Activated CD8-positive, alpha-beta T cell treated with anti-CD3 and anti-CD28 coated beads for 36 hours (primary cell): ENCODE results near the gene COL6A3. TPM values are rescaled to one million over a fixed set of nuclear protein-coding genes. Genes with fewer than 3 reads are reported as not detected.
"Not testable (repeated sequence)": the region's sequence is repeated elsewhere in the genome, so short reads cannot be mapped to it uniquely, and the experiment has no call there.

Source experiments
- ATAC-seq: fragments of 200-7000 bp; cut with Tn5 transposase; one replicate; pipeline ENCODE4 v1.10.0; 2021; ENCODE audit warnings: mild to moderate bottlenecking, moderate library complexity
- CTCF ChIA-PET: fragments of 350-600 bp; sonication (Branson Sonifier 250); formaldehyde crosslinking; loops from one replicate; lab custom pipeline; 2021; ENCODE audit warnings: antibody characterized with exemption; lab: Charles Lee
- POLR2A ChIA-PET: fragments of 350-600 bp; sonication (Branson Sonifier 250); formaldehyde crosslinking; loops from one replicate; lab custom pipeline; 2021; ENCODE audit warnings: antibody characterized with exemption; lab: Charles Lee
- DNase-seq: peaks from one replicate; pipeline ENCODE4 v3.0.0-alpha.2; 2020
- H3K27ac Mint-ChIP-seq: one replicate; pipeline ENCODE4 v1.8.0; 2021; ENCODE audit warnings: mild to moderate bottlenecking, mixed read lengths
- H3K27me3 Mint-ChIP-seq: one replicate; pipeline ENCODE4 v1.8.0; 2021; ENCODE audit warnings: mixed read lengths
- H3K36me3 Mint-ChIP-seq: one replicate; pipeline ENCODE4 v1.8.0; 2021; ENCODE audit warnings: low read depth, mixed read lengths
- H3K4me1 Mint-ChIP-seq: one replicate; pipeline ENCODE4 v1.8.0; 2021; ENCODE audit warnings: low read depth, mixed read lengths
- H3K4me3 Mint-ChIP-seq: one replicate; pipeline ENCODE4 v1.8.0; 2021; ENCODE audit warnings: mild to moderate bottlenecking, moderate library complexity, mixed read lengths
- H3K9me3 Mint-ChIP-seq: one replicate; pipeline ENCODE4 v1.8.0; 2021; ENCODE audit warnings: mixed read lengths
- CTCF ChIP-seq: fragments of 200-600 bp; IDR thresholded peaks from one replicate; pipeline ENCODE4 v1.8.0; 2022; ENCODE audit warnings: antibody characterized with exemption, mild to moderate bottlenecking
- intact Hi-C: fragments of 100-400 bp; cut with micrococcal nuclease; formaldehyde crosslinking; loops from one replicate; pipeline ENCODE4 v1.10.0; 2022
- total RNA-seq, 2 experiments: library from RNA; stranded (reverse); gene quantifications; one replicate each; pipeline ENCODE4 v1.2.3, GENCODE V29; 2021

The COL6A3 gene
- total RNA-seq, 2 experiments from 2014 or later = 4.0 to 4.1 TPM

GRCh38 chr2:237359894-237360780 is 53.8 kb downstream of the COL6A3 start:
- Mint-ChIP-seq H3K27me3 (no peaks in the 10 kb centered on the region), H3K27ac (no peak overlapping the region), H3K4me3 (no peak overlapping the region), H3K4me1 (no peaks in the 10 kb centered on the region), H3K9me3 (no peaks in the 10 kb centered on the region), H3K36me3 (no peaks in the 10 kb centered on the region)
- intact Hi-C loops = no loop called here
- ATAC-seq = no peak
- CTCF ChIA-PET = no interaction called here
- DNase-seq = no peak
- POLR2A ChIA-PET = no interaction called here
- TF ChIP-seq CTCF = no peak

- CTCF ChIA-PET = no interaction called here
- POLR2A ChIA-PET = no interaction called here
- no peaks in the 10 kb centered on the region for H3K9me3 Mint-ChIP-seq
- H3K4me1 Mint-ChIP-seq = no peaks in the 10 kb centered on the region
- H3K27me3 Mint-ChIP-seq = no peaks in the 10 kb centered on the region
- no peak for DNase-seq
- intact Hi-C loops = no loop called here
- no peaks in the 10 kb centered on the region for H3K36me3 Mint-ChIP-seq
- H3K4me3 Mint-ChIP-seq = no peak overlapping the region
- no peak overlapping the region for H3K27ac Mint-ChIP-seq
- no peak for ATAC-seq
- no peak for TF ChIP-seq CTCF
These were observed 54.5 kb downstream of the COL6A3 start for GRCh38 chr2:237359518-237359840.

- no peaks in the 10 kb centered on the region for H3K27me3 Mint-ChIP-seq
- no peak overlapping the region for H3K4me3 Mint-ChIP-seq
- no peak for ATAC-seq
- no peak for DNase-seq
- no peak overlapping the region for H3K27ac Mint-ChIP-seq
- CTCF ChIA-PET = no interaction called here
- no peaks in the 10 kb centered on the region for H3K36me3 Mint-ChIP-seq
- intact Hi-C loops = no loop called here
- TF ChIP-seq CTCF = no peak
- no peaks in the 10 kb centered on the region for H3K4me1 Mint-ChIP-seq
- H3K9me3 Mint-ChIP-seq = no peaks in the 10 kb centered on the region
- POLR2A ChIA-PET = no interaction called here
These were observed 55.0 kb downstream of the COL6A3 start for GRCh38 chr2:237358721-237359517.

GRCh38 chr2:237355701-237356100 is 58.3 kb downstream of the COL6A3 start:
- H3K4me1 Mint-ChIP-seq = no peaks in the 10 kb centered on the region
- ATAC-seq = no peak
- no peak for DNase-seq
- no peaks in the 10 kb centered on the region for H3K9me3 Mint-ChIP-seq
- no peak overlapping the region for H3K27ac Mint-ChIP-seq
- no peak for TF ChIP-seq CTCF
- H3K27me3 Mint-ChIP-seq = no peaks in the 10 kb centered on the region
- ChIA-PET CTCF (no interaction called here), POLR2A (no interaction called here)
- intact Hi-C loops = no loop called here
- no peaks in the 10 kb centered on the region for H3K36me3 Mint-ChIP-seq
- no peak overlapping the region for H3K4me3 Mint-ChIP-seq

GRCh38 chr2:237354892-237355291 is 59.1 kb downstream of the COL6A3 start:
- DNase-seq (no peak), ATAC-seq (no peak)
- no peak for TF ChIP-seq CTCF
- ChIA-PET CTCF (no interaction called here), POLR2A (no interaction called here)
- H3K36me3 Mint-ChIP-seq = no peaks in the 10 kb centered on the region
- no peaks in the 10 kb centered on the region for H3K9me3 Mint-ChIP-seq
- no peak overlapping the region for H3K4me3 Mint-ChIP-seq
- H3K4me1 Mint-ChIP-seq = no peaks in the 10 kb centered on the region
- intact Hi-C loops = no loop called here
- H3K27me3 Mint-ChIP-seq = no peaks in the 10 kb centered on the region
- no peak overlapping the region for H3K27ac Mint-ChIP-seq

GRCh38 chr2:237354172-237354571 is 59.8 kb downstream of the COL6A3 start:
- ATAC-seq, H3K27me3 Mint-ChIP-seq, H3K4me3 Mint-ChIP-seq, H3K4me1 Mint-ChIP-seq, H3K27ac Mint-ChIP-seq, intact Hi-C loops, H3K36me3 Mint-ChIP-seq, POLR2A ChIA-PET, H3K9me3 Mint-ChIP-seq, DNase-seq: not testable (repeated sequence)
- CTCF ChIA-PET = interaction anchor here (0.8 kb wide), 1 partner anchor 9 kb away, joined by 3 read pairs; no protein-coding TSS in a partner anchor
